A549 (cell line): ENCODE data around the gene B4GALT2.

Experiments
- EP300 ChIP-seq, 2 experiments: fragments of >200 bp; sonication (Bioruptor Twin); formaldehyde crosslinking; IDR thresholded peaks; 2 replicates in 1 of 2; 3 replicates in 1 of 2; pipeline ENCODE4 v1.6.1; 2016 to 2017
- FOXS1 ChIP-seq: fragments of 250-450 bp; sonication (Bioruptor Pico); IDR thresholded peaks from 2 replicates; pipeline ENCODE4 v1.5.0; 2020; ENCODE audit warnings: mild to moderate bottlenecking, moderate library complexity
- JUN ChIP-seq, 2 experiments: fragments of >200 bp; sonication (Bioruptor Twin); formaldehyde crosslinking; IDR thresholded peaks; 2 replicates in 1 of 2; 3 replicates in 1 of 2; pipeline ENCODE4 v1.6.1; 2016 to 2017
- RAD21 ChIP-seq, 2 experiments: fragments of >200 bp in 1 of 2; sonication (Bioruptor Twin) in 1 of 2; formaldehyde crosslinking in 1 of 2; IDR thresholded peaks in 1 of 2; conservative IDR thresholded peaks in 1 of 2; 2 replicates in 1 of 2; 3 replicates in 1 of 2; pipeline ENCODE4 v1.6.1; 2012 to 2018; ENCODE audit warnings: inconsistent platforms in 1 of 2
- RCOR1 ChIP-seq: fragments of 150-350 bp; IDR thresholded peaks from 2 replicates; pipeline ENCODE4 v1.6.1; 2014; ENCODE audit warnings: antibody characterized with exemption, low read length, low read depth
- REST ChIP-seq: fragments of 200-600 bp; sonication (generic); IDR thresholded peaks from 2 replicates; pipeline ENCODE4 v1.6.1; 2016; ENCODE audit warnings: antibody characterized with exemption, mild to moderate bottlenecking, moderate library complexity
- SMC3 ChIP-seq: fragments of >200 bp; sonication (Bioruptor Twin); formaldehyde crosslinking; IDR thresholded peaks from 3 replicates; pipeline ENCODE4 v1.6.1; 2018; ENCODE audit warnings: inconsistent platforms
- TP53 ChIP-seq: fragments of 250-450 bp; sonication (Bioruptor Pico); IDR thresholded peaks from 2 replicates; pipeline ENCODE4 v1.5.0; 2021; ENCODE audit warnings: mild to moderate bottlenecking, moderate library complexity
- TF ChIP-seq, protein P1 (sequence below): fragments of >200 bp; sonication (Bioruptor Twin); formaldehyde crosslinking; IDR thresholded peaks from 3 replicates; pipeline ENCODE4 v1.5.1; 2016

DNA sequence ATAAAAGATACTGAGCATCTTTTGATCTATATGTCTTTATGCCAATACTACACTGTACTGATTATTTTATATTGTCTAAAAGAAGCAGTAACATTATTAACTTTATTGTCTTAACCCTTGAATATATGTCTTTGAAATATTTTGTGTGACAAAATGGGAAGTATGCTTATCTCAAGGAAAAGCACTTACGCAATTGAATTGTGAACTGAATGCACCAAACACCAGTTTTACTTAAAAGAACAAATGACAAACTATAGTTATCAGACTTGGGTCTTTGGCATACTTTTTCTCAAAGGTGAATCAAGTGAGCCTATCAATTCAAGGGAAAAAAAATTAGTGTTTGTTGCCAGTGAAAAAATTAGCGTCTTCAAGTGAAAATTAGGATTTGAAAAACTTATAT is 61.4 kb downstream of the B4GALT2 start:
- TF ChIP-seq, protein P1, sequence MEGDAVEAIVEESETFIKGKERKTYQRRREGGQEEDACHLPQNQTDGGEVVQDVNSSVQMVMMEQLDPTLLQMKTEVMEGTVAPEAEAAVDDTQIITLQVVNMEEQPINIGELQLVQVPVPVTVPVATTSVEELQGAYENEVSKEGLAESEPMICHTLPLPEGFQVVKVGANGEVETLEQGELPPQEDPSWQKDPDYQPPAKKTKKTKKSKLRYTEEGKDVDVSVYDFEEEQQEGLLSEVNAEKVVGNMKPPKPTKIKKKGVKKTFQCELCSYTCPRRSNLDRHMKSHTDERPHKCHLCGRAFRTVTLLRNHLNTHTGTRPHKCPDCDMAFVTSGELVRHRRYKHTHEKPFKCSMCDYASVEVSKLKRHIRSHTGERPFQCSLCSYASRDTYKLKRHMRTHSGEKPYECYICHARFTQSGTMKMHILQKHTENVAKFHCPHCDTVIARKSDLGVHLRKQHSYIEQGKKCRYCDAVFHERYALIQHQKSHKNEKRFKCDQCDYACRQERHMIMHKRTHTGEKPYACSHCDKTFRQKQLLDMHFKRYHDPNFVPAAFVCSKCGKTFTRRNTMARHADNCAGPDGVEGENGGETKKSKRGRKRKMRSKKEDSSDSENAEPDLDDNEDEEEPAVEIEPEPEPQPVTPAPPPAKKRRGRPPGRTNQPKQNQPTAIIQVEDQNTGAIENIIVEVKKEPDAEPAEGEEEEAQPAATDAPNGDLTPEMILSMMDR = no peak
- TF ChIP-seq FOXS1 (CRISPR knock-in tag) = no peak
- no peak for TF ChIP-seq TP53 (CRISPR knock-in tag)
- no peak for TF ChIP-seq JUN (IDR thresholded peaks at IDR 0.05)
- TF ChIP-seq EP300 (IDR thresholded peaks at IDR 0.05) = no peak
- no peak for TF ChIP-seq REST
- TF ChIP-seq SMC3 = no peak
- TF ChIP-seq RAD21 (conservative IDR thresholded peaks at IDR 0.05 in 1 of 2, IDR thresholded peaks at IDR 0.05 in 1 of 2) = no peak
- no peak for TF ChIP-seq RCOR1
